DMS53 treated with DMSO at 0.1 percent for 48 hours (cell line): ENCODE data around the gene PEPD.

Source experiments
- DNase-seq: peaks from one replicate; lab custom pipeline; 2025; ENCODE audit not compliant: unreplicated experiment; lab: John Stamatoyannopoulos, UW

Gene PEPD

GRCh38 chr19:33368074-33368864 lies 153.3 kb downstream of the PEPD start:
- no peak for DNase-seq

- DNase-seq = no peak
Measured at GRCh38 chr19:33366897-33367296, 154.7 kb downstream of the PEPD start.

GRCh38 chr19:33366127-33366526 lies 155.5 kb downstream of the PEPD start:
- DNase-seq = no peak

GRCh38 chr19:33365691-33366090 lies 155.9 kb downstream of the PEPD start:
- DNase-seq = no peak

GRCh38 chr19:33363476-33363875 lies 158.1 kb downstream of the PEPD start:
- DNase-seq = no peak

- no peak for DNase-seq
Measured at GRCh38 chr19:33362508-33363228, 158.9 kb downstream of the PEPD start.

- DNase-seq = no peak
Measured at GRCh38 chr19:33359581-33359980, 162.0 kb downstream of the PEPD start.

- no peak for DNase-seq
Measured at GRCh38 chr19:33358408-33358807, 163.2 kb downstream of the PEPD start.

GRCh38 chr19:33357556-33357955 lies 164.0 kb downstream of the PEPD start:
- no peak for DNase-seq

GRCh38 chr19:33355535-33355934 lies 166.1 kb downstream of the PEPD start:
- no peak for DNase-seq

- no peak for DNase-seq
Measured at GRCh38 chr19:33350538-33351309, 170.9 kb downstream of the PEPD start.

GRCh38 chr19:33349319-33350289 lies 172.0 kb downstream of the PEPD start:
- no peak for DNase-seq

- no peak for DNase-seq
Measured at GRCh38 chr19:33348301-33349010, 173.1 kb downstream of the PEPD start.

GRCh38 chr19:33347300-33347699 lies 174.3 kb downstream of the PEPD start:
- no peak for DNase-seq

GRCh38 chr19:33346665-33347064 lies 174.9 kb downstream of the PEPD start:
- DNase-seq = no peak

GRCh38 chr19:33345163-33345562 lies 176.4 kb downstream of the PEPD start:
- no peak for DNase-seq

- DNase-seq = no peak
Measured at GRCh38 chr19:33344573-33344925, 177.0 kb downstream of the PEPD start.

- no peak for DNase-seq
Measured at GRCh38 chr19:33343859-33344572, 177.6 kb downstream of the PEPD start.

- no peak for DNase-seq
Measured at GRCh38 chr19:33343301-33343700, 178.3 kb downstream of the PEPD start.
